Type B pancreatic cell (in vitro differentiated cells): Measurements from ENCODE around the gene REM2. TPM values are rescaled to one million over a fixed set of nuclear protein-coding genes. Genes with fewer than 3 reads are reported as not detected.

Source experiments
- DNase-seq: peaks from one replicate; pipeline ENCODE4 v3.0.0; 2021; ENCODE audit warnings: mixed read lengths; ENCODE audit not compliant: unreplicated experiment; ENCODE audit errors: extremely low spot score
- H3K27ac Mint-ChIP-seq: 2 replicates; pipeline ENCODE4 v1.8.0; 2021; ENCODE audit warnings: mild to moderate bottlenecking, mixed read lengths
- H3K27me3 Mint-ChIP-seq: 2 replicates; pipeline ENCODE4 v1.8.0; 2021; ENCODE audit warnings: mixed read lengths
- H3K36me3 Mint-ChIP-seq: 2 replicates; pipeline ENCODE4 v1.8.0; 2021; ENCODE audit warnings: mixed read lengths
- H3K4me1 Mint-ChIP-seq: one replicate; pipeline ENCODE4 v1.8.0; 2021; ENCODE audit warnings: mixed read lengths; ENCODE audit not compliant: unreplicated experiment
- H3K4me3 Mint-ChIP-seq: 2 replicates; pipeline ENCODE4 v1.8.0; 2021; ENCODE audit warnings: mild to moderate bottlenecking, mixed read lengths
- H3K9me3 Mint-ChIP-seq: 2 replicates; pipeline ENCODE4 v1.8.0; 2021; ENCODE audit warnings: mixed read lengths
- CTCF ChIP-seq: fragments of 200-600 bp; sonication (generic); conservative IDR thresholded peaks from 2 replicates; pipeline ENCODE4 v1.5.0; 2021; ENCODE audit warnings: antibody characterized with exemption, mild to moderate bottlenecking
- total RNA-seq: library from RNA; stranded (reverse); gene quantifications from 2 replicates; pipeline ENCODE4 v1.2.1, GENCODE V29; 2021; ENCODE audit warnings: low replicate concordance

Gene REM2
- total RNA-seq, 1 donor from 2014 or later: 2.0 TPM

- H3K4me1 Mint-ChIP-seq: peaks cover 13% of the 10 kb centered on the region
- no peak overlapping the region for H3K4me3 Mint-ChIP-seq
- no peaks in the 10 kb centered on the region for H3K27me3 Mint-ChIP-seq
- no peak overlapping the region for H3K27ac Mint-ChIP-seq
- H3K36me3 Mint-ChIP-seq: peaks cover 8% of the 10 kb centered on the region
- TF ChIP-seq CTCF: no peak
- DNase-seq: no peak
- H3K9me3 Mint-ChIP-seq: no peaks in the 10 kb centered on the region
Observed at GRCh38 chr14:22892488-22892887, 9.5 kb downstream of the REM2 start.

DNA sequence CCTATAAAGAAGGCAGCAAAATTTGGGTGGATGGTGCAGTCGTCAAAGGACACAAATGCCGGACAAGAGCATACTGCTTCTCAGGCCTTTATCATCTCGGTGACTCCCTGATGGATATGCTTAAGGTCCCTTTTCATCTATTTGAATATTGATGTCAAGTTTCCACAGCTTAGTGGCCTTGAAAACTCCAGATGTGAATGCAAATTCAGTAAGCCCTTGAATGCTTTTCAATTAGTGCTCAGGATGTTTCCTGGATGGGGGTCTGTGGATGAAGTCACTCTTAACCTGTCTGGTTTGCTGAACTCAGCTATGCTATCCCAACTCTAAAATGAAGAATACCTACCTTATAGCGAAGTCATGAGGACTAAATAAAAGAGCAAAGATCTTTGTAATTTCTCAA is 10.7 kb downstream of the REM2 start:
- Mint-ChIP-seq H3K4me1 (peaks cover 14% of the 10 kb centered on the region), H3K4me3 (no peak overlapping the region), H3K27me3 (no peaks in the 10 kb centered on the region), H3K27ac (no peak overlapping the region), H3K36me3 (peaks cover 8% of the 10 kb centered on the region), H3K9me3 (no peaks in the 10 kb centered on the region)
- no peak for DNase-seq
- no peak for TF ChIP-seq CTCF

- peaks cover 4% of the 10 kb centered on the region for H3K36me3 Mint-ChIP-seq
- no peak overlapping the region for H3K4me3 Mint-ChIP-seq
- no peak for DNase-seq
- no peaks in the 10 kb centered on the region for H3K9me3 Mint-ChIP-seq
- TF ChIP-seq CTCF: no peak
- peaks cover 5% of the 10 kb centered on the region for H3K4me1 Mint-ChIP-seq
- no peaks in the 10 kb centered on the region for H3K27me3 Mint-ChIP-seq
- no peak overlapping the region for H3K27ac Mint-ChIP-seq
Observed at GRCh38 chr14:22895402-22895801, 12.4 kb downstream of the REM2 start.

GRCh38 chr14:22896356-22896755 is 13.3 kb downstream of the REM2 start:
- Mint-ChIP-seq H3K4me3 (no peak overlapping the region), H3K27ac (no peak overlapping the region), H3K27me3 (no peaks in the 10 kb centered on the region), H3K4me1 (peaks cover 4% of the 10 kb centered on the region), H3K9me3 (no peaks in the 10 kb centered on the region), H3K36me3 (peaks cover 9% of the 10 kb centered on the region)
- no peak for DNase-seq
- TF ChIP-seq CTCF: no peak

- TF ChIP-seq CTCF: no peak
- H3K4me1 Mint-ChIP-seq: peaks cover 4% of the 10 kb centered on the region
- H3K27ac Mint-ChIP-seq: no peak overlapping the region
- peaks cover 12% of the 10 kb centered on the region for H3K36me3 Mint-ChIP-seq
- H3K9me3 Mint-ChIP-seq: no peaks in the 10 kb centered on the region
- no peak for DNase-seq
- H3K4me3 Mint-ChIP-seq: no peak overlapping the region
- H3K27me3 Mint-ChIP-seq: no peaks in the 10 kb centered on the region
Observed at GRCh38 chr14:22896760-22897159, 13.7 kb downstream of the REM2 start.

DNA sequence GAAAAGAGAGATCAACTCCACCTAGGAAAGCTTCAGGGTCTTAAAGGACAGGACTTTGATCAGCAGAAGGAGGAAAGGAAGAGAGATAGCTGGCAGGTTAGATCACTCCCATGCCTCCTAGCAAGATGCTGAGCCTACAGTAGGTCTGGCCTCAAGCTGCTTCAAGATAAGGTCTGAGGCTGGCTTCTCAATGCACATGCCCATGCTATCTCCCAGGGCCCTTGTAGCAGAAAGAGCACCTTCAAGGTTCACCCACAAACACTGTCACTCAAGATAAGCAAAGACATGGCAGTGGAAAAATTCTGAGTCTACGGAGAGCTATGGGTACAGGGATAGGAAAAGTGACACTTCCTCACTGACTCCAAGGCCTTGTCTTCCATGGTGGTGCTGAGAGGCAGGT is 14.3 kb downstream of the REM2 start:
- DNase-seq: no peak
- no peak for TF ChIP-seq CTCF
- peaks cover 12% of the 10 kb centered on the region for H3K36me3 Mint-ChIP-seq
- no peaks in the 10 kb centered on the region for H3K9me3 Mint-ChIP-seq
- H3K27ac Mint-ChIP-seq: no peak overlapping the region
- peaks cover 4% of the 10 kb centered on the region for H3K4me1 Mint-ChIP-seq
- H3K27me3 Mint-ChIP-seq: no peaks in the 10 kb centered on the region
- H3K4me3 Mint-ChIP-seq: no peak overlapping the region
